Measurements from ENCODE around the gene ATOH8.

ATOH8 gene

DNA sequence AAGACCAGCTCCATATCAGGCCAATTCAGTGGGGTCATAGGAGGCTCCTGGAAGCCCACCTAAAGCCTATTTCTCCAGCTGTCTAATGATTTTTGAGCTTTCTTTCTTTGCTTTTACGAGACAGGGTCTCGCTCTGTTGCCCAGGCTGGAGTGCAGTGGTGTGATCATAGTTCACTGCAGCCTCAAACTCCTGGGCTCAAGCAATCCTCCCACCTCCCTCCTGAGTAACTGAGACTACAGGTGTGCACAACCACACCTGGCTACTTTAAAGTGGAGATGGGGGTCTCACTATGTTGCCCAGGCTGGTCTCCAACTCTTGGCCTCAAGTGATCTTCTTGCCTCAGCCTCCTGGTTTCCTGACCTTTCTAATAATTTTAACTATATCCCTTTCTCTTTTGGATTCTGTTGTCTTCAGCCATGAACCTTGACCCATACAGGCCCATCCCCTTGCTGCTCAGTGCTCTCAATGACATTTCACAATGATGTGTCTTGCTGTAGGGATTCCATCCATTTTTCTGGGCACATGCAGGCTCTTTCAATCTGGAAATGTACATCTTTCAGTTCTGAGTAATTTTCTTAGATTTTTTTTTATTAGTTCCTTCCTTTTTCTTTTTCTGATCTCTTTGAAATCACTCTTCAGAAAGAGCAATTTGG lies 30.0 kb upstream of the ATOH8 start:
- TF ChIP-seq, protein P1, sequence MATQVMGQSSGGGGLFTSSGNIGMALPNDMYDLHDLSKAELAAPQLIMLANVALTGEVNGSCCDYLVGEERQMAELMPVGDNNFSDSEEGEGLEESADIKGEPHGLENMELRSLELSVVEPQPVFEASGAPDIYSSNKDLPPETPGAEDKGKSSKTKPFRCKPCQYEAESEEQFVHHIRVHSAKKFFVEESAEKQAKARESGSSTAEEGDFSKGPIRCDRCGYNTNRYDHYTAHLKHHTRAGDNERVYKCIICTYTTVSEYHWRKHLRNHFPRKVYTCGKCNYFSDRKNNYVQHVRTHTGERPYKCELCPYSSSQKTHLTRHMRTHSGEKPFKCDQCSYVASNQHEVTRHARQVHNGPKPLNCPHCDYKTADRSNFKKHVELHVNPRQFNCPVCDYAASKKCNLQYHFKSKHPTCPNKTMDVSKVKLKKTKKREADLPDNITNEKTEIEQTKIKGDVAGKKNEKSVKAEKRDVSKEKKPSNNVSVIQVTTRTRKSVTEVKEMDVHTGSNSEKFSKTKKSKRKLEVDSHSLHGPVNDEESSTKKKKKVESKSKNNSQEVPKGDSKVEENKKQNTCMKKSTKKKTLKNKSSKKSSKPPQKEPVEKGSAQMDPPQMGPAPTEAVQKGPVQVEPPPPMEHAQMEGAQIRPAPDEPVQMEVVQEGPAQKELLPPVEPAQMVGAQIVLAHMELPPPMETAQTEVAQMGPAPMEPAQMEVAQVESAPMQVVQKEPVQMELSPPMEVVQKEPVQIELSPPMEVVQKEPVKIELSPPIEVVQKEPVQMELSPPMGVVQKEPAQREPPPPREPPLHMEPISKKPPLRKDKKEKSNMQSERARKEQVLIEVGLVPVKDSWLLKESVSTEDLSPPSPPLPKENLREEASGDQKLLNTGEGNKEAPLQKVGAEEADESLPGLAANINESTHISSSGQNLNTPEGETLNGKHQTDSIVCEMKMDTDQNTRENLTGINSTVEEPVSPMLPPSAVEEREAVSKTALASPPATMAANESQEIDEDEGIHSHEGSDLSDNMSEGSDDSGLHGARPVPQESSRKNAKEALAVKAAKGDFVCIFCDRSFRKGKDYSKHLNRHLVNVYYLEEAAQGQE (IDR thresholded peaks at IDR 0.05; ENCODE audit: insufficient replicate concordance, low read depth): no peak
- TF ChIP-seq SPI1 (IDR thresholded peaks at IDR 0.05; ENCODE audit: borderline replicate concordance, low read depth): no peak
- no peak for TF ChIP-seq GABPA (IDR thresholded peaks at IDR 0.05; ENCODE audit: low read depth)
- TF ChIP-seq, protein P2, sequence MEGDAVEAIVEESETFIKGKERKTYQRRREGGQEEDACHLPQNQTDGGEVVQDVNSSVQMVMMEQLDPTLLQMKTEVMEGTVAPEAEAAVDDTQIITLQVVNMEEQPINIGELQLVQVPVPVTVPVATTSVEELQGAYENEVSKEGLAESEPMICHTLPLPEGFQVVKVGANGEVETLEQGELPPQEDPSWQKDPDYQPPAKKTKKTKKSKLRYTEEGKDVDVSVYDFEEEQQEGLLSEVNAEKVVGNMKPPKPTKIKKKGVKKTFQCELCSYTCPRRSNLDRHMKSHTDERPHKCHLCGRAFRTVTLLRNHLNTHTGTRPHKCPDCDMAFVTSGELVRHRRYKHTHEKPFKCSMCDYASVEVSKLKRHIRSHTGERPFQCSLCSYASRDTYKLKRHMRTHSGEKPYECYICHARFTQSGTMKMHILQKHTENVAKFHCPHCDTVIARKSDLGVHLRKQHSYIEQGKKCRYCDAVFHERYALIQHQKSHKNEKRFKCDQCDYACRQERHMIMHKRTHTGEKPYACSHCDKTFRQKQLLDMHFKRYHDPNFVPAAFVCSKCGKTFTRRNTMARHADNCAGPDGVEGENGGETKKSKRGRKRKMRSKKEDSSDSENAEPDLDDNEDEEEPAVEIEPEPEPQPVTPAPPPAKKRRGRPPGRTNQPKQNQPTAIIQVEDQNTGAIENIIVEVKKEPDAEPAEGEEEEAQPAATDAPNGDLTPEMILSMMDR (IDR thresholded peaks at IDR 0.05; ENCODE audit: insufficient read depth, low read length): no peak
- TF ChIP-seq POLR2AphosphoS5 (IDR thresholded peaks at IDR 0.05; ENCODE audit: low read depth): no peak
- Histone ChIP-seq H3K27ac (replicated peaks) (no peak overlapping the region), H3K27me3 (ENCODE audit: insufficient read depth, poor library complexity, severe bottlenecking) (no peaks in the 10 kb centered on the region), H3K4me3 (replicated peaks; ENCODE audit: insufficient read depth, low read length) (no peak overlapping the region)
- no peak for DNase-seq (ENCODE audit: low read depth in 1 of 2, low spot score in 1 of 2)

DNA sequence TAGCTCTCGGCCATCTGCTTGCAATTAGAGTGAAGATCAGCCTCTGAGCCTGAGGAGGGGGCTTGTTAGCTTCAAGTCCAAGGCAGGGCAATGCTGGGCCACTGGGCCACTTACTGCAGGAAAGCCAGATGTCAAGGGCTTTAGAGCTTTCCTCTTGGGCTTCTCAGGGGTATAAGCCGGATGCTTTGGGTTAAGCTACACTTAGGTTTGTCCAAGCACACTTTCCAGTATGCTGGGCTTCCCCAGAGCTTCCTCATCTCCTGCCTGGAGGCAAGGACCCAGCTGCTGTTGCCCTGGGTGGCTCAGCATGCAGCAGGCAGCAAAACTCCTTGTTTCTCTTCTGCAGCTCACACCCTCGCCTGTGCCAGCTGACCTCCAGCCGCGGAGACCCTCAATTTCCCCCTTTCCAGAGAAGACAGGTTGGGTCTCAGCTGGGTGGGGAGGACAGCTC lies 29.0 kb upstream of the ATOH8 start:
- H3K4me3 ChIP-seq (replicated peaks; ENCODE audit: insufficient read depth, low read length): no peak overlapping the region
- DNase-seq (ENCODE audit: low read depth in 1 of 2, low spot score in 1 of 2): no peak
- TF ChIP-seq GABPA (IDR thresholded peaks at IDR 0.05; ENCODE audit: low read depth): no peak
- TF ChIP-seq, protein P2 (IDR thresholded peaks at IDR 0.05; ENCODE audit: insufficient read depth, low read length): no peak
- TF ChIP-seq, protein P1 (IDR thresholded peaks at IDR 0.05; ENCODE audit: insufficient replicate concordance, low read depth): no peak
- TF ChIP-seq SPI1 (IDR thresholded peaks at IDR 0.05; ENCODE audit: borderline replicate concordance, low read depth): no peak
- TF ChIP-seq POLR2AphosphoS5 (IDR thresholded peaks at IDR 0.05; ENCODE audit: low read depth): no peak
- no peaks in the 10 kb centered on the region for H3K27me3 ChIP-seq (ENCODE audit: insufficient read depth, poor library complexity, severe bottlenecking)
- no peak overlapping the region for H3K27ac ChIP-seq (replicated peaks)

DNA sequence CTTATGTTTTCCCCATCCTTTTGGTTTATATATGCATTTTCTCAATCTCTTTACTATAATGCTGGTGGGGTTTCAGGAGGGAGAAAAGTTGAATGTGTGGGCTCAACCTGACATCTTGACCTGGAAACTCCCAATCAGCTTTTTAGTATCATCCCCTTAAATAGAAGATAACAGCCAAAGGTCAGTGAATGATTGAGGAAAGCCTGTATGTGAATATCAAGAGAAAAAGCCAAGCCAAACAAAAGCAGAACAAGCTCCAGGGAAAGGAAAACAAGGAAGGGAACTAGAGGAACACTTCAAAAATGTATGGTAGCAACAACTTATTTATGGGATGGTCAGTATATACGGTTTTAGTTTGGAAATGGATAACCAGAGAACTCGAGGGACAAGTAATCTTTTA lies 28.3 kb upstream of the ATOH8 start:
- Histone ChIP-seq H3K27ac (replicated peaks) (no peak overlapping the region), H3K27me3 (ENCODE audit: insufficient read depth, poor library complexity, severe bottlenecking) (no peaks in the 10 kb centered on the region), H3K4me3 (replicated peaks; ENCODE audit: insufficient read depth, low read length) (no peak overlapping the region)
- DNase-seq (ENCODE audit: low read depth in 1 of 2, low spot score in 1 of 2): no peak
- TF ChIP-seq POLR2AphosphoS5 (IDR thresholded peaks at IDR 0.05; ENCODE audit: low read depth) (no peak), GABPA (IDR thresholded peaks at IDR 0.05; ENCODE audit: low read depth) (no peak), SPI1 (IDR thresholded peaks at IDR 0.05; ENCODE audit: borderline replicate concordance, low read depth) (no peak)
- TF ChIP-seq, protein P2 (IDR thresholded peaks at IDR 0.05; ENCODE audit: insufficient read depth, low read length): no peak
- TF ChIP-seq, protein P1 (IDR thresholded peaks at IDR 0.05; ENCODE audit: insufficient replicate concordance, low read depth): no peak
